Measurements from ENCODE around the gene TMCC1. TPM values are rescaled to one million over a fixed set of nuclear protein-coding genes. Genes with fewer than 3 reads are reported as not detected.
"Not testable (repeated sequence)": the region's sequence is repeated elsewhere in the genome, so short reads cannot be mapped to it uniquely, and the experiment has no call there.

The TMCC1 gene
- total and polyA plus RNA-seq, 4 donors: 10.2 to 60.0 (median 11.0) TPM

DNA sequence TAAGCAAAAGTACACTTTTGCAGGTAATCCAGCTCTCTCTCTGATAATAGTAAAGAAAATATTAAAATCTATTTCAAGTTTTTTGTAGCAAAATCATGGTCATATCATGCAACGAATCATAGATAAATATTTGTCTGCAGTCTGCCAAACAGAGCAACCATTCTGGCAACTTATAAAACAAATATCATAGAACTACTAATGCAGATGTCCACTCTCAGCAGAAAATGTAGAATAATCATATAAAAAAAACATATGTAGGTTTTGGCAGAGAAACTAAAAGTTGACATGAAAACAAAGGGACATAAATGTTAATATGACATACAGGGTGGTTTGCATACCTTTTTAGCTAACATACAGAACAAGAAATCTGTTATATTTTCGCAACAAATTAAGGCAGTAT lies 12.2 kb downstream of the TMCC1 start:
- Histone ChIP-seq H3K9ac (ENCODE audit: low read depth in 1 of 2, low read length in 2 of 2) (no peak overlapping the region), H3K4me3 (ENCODE audit: low read depth in 1 of 3, low read length in 3 of 3) (no peak overlapping the region), H3K27ac (ENCODE audit: low read depth in 1 of 2, low read length in 2 of 2) (no peak overlapping the region), H3K9me3 (ENCODE audit: control insufficient read depth in 4 of 4, low read length in 3 of 4) (no peaks in the 10 kb centered on the region), H3K27me3 (ENCODE audit: control insufficient read depth in 4 of 4, insufficient read depth in 4 of 4, low read length in 3 of 4) (no peaks in the 10 kb centered on the region), H3K4me1 (ENCODE audit: control insufficient read depth in 4 of 4, insufficient read depth in 4 of 4, low read length in 3 of 4) (peaks cover 0 to 3% (median 1%) of the 10 kb centered on the region in 4 donors), H3K36me3 (ENCODE audit: control insufficient read depth in 4 of 4, insufficient read depth in 3 of 4, low read depth in 1 of 4, low read length in 3 of 4) (peaks cover 2 to 8% (median 5%) of the 10 kb centered on the region in 4 donors)
- no peak for DNase-seq (ENCODE audit: low spot score)
- 62% methylated on average over 2 of the region's 2 CpGs for WGBS
- TF ChIP-seq HNF4G (IDR thresholded peaks at IDR 0.05) (no peak), TAF1 (conservative IDR thresholded peaks at IDR 0.05) (no peak), MAX (IDR thresholded peaks at IDR 0.05) (no peak)

- Histone ChIP-seq H3K27ac (ENCODE audit: low read depth in 1 of 2, low read length in 2 of 2) (no peak overlapping the region), H3K36me3 (ENCODE audit: control insufficient read depth in 4 of 4, insufficient read depth in 3 of 4, low read depth in 1 of 4, low read length in 3 of 4) (peaks cover 5 to 11% (median 6%) of the 10 kb centered on the region in 4 donors), H3K9me3 (ENCODE audit: control insufficient read depth in 4 of 4, low read length in 3 of 4) (no peaks in the 10 kb centered on the region), H3K27me3 (ENCODE audit: control insufficient read depth in 4 of 4, insufficient read depth in 4 of 4, low read length in 3 of 4) (no peaks in the 10 kb centered on the region), H3K4me1 (ENCODE audit: control insufficient read depth in 4 of 4, insufficient read depth in 4 of 4, low read length in 3 of 4) (peaks cover 0 to 3% (median 1%) of the 10 kb centered on the region in 4 donors), H3K9ac (ENCODE audit: low read depth in 1 of 2, low read length in 2 of 2) (no peak overlapping the region), H3K4me3 (ENCODE audit: low read depth in 1 of 3, low read length in 3 of 3) (no peak overlapping the region)
- no peak for DNase-seq (ENCODE audit: low spot score)
- WGBS: 71% methylated on average over 1 of the region's 1 CpG
- TF ChIP-seq RAD21 (IDR thresholded peaks at IDR 0.05) (no peak), NR2F2 (IDR thresholded peaks at IDR 0.05) (no peak), CTCF (IDR thresholded peaks at IDR 0.05; ENCODE audit: low read depth, low read length, missing input control) (no peak), JUND (IDR thresholded peaks at IDR 0.05) (no peak), HNF4A (conservative IDR thresholded peaks at IDR 0.05) (no peak), TAF1 (conservative IDR thresholded peaks at IDR 0.05) (no peak)
Measured at GRCh38 chr3:129878355-129878754, 15.2 kb downstream of the TMCC1 start.

DNA sequence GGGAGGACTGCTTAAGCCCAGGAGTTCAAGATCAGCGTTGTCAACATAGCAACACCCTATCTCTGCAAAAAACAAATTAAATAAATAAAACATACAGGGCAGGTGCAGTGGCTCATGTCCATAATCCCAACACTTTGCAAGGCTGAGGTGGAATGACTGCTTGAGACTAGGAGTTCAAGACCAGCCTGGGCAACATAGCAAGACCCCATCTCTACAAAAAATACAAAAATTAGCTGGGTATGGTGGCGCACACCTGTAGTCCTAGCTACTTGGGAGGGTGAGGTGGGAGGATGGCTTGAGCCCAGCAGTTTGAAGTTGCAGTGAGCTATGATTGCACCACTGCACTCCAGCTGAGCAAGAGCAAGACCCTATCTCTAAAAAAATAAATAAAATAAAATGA lies 19.0 kb downstream of the TMCC1 start:
- H3K27ac ChIP-seq (ENCODE audit: low read depth in 1 of 2, low read length in 2 of 2); H3K9ac ChIP-seq (ENCODE audit: low read depth in 1 of 2, low read length in 2 of 2); H3K36me3 ChIP-seq (ENCODE audit: control insufficient read depth in 4 of 4, insufficient read depth in 3 of 4, low read depth in 1 of 4, low read length in 3 of 4); H3K9me3 ChIP-seq (ENCODE audit: control insufficient read depth in 4 of 4, low read length in 3 of 4); DNase-seq (ENCODE audit: low spot score); H3K4me1 ChIP-seq (ENCODE audit: control insufficient read depth in 4 of 4, insufficient read depth in 4 of 4, low read length in 3 of 4); H3K27me3 ChIP-seq (ENCODE audit: control insufficient read depth in 4 of 4, insufficient read depth in 4 of 4, low read length in 3 of 4); H3K4me3 ChIP-seq (ENCODE audit: low read depth in 1 of 3, low read length in 3 of 3): not testable (repeated sequence)
- 96% methylated on average over 2 of the region's 2 CpGs for WGBS

GRCh38 chr3:129868912-129869311 lies 24.6 kb downstream of the TMCC1 start:
- Histone ChIP-seq H3K36me3 (ENCODE audit: control insufficient read depth in 4 of 4, insufficient read depth in 3 of 4, low read depth in 1 of 4, low read length in 3 of 4) (peaks cover 0 to 3% (median 2%) of the 10 kb centered on the region in 4 donors), H3K9me3 (ENCODE audit: control insufficient read depth in 4 of 4, low read length in 3 of 4) (no peaks in the 10 kb centered on the region), H3K4me3 (ENCODE audit: low read depth in 1 of 3, low read length in 3 of 3) (no peak overlapping the region), H3K27me3 (ENCODE audit: control insufficient read depth in 4 of 4, insufficient read depth in 4 of 4, low read length in 3 of 4) (no peaks in the 10 kb centered on the region), H3K9ac (ENCODE audit: low read depth in 1 of 2, low read length in 2 of 2) (no peak overlapping the region), H3K27ac (ENCODE audit: low read depth in 1 of 2, low read length in 2 of 2) (no peak overlapping the region), H3K4me1 (ENCODE audit: control insufficient read depth in 4 of 4, insufficient read depth in 4 of 4, low read length in 3 of 4) (peaks cover 0 to 2% (median 0%) of the 10 kb centered on the region in 4 donors)
- no peak for DNase-seq (ENCODE audit: low spot score)
- TF ChIP-seq ZBTB33 (IDR thresholded peaks at IDR 0.05): no peak
- TF ChIP-seq REST (IDR thresholded peaks at IDR 0.05): no peak
- WGBS: 98% methylated on average over 2 of the region's 2 CpGs

Measured in liver (tissue), 9 donors.